AG04449 (cell line): ENCODE results near the gene JOSD2.
A peak's percentile ranks its signal among the peaks of the same experiment; 100 is the strongest.

ENCODE experiments used
- CTCF ChIA-PET: fragments of 350-600 bp; formaldehyde crosslinking; extraction: SDS; loops from one replicate; lab custom pipeline; 2021; ENCODE audit warnings: antibody characterized with exemption; lab: Yijun Ruan, JAX
- POLR2A ChIA-PET: fragments of 400-600, 350-600 bp; formaldehyde crosslinking; extraction: SDS; loops from one replicate; lab custom pipeline; 2020; ENCODE audit warnings: antibody characterized with exemption, inconsistent platforms; lab: Yijun Ruan, JAX
- DNase-seq: peaks from one replicate; pipeline ENCODE4 v3.0.0-alpha.2; 2010; ENCODE audit warnings: low read depth, low spot score
- H3K4me3 ChIP-seq: 2 replicates; pipeline ENCODE4 v1.5.1; 2011; ENCODE audit warnings: low read depth, mild to moderate bottlenecking, control low read depth, low read length
- TF ChIP-seq, protein P1 (sequence below): IDR thresholded peaks from one replicate; pipeline ENCODE4 v1.5.1; 2011; ENCODE audit warnings: mild to moderate bottlenecking, moderate library complexity, low read length, control low read depth, inconsistent platforms; ENCODE audit not compliant: insufficient read depth; ENCODE audit errors: missing control alignments

Gene JOSD2

DNA sequence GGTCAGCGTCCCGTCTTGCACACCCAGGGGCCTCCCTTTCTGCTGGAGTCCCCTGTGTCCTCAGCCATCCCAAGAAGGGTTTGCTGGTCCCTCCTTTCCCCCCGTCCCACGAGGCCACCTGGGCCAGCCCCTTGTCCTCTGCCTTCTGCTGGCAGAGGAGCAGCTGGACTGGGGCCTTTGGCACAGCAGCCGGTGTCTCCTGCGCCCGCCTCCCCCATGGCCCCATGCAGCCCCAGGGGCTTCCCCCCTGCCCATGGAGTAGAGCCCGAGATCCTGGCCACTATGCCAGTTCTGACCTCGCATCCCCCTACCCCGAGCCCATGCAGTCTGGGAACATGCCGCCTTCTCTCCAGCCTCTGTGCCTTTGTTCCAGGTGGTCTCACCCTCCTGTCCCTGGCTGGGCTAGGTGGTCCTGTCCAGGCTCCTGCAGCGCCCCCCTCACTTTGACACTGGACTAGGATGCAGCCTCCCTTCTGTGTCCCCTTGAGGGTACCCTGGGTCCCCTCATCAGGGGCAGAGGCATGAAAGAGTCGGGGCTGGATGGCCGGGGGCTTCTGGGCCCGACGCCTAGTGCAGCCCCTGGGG, 28.6 kb downstream of the JOSD2 start:
- POLR2A ChIA-PET, result no interaction called here
- no peak for DNase-seq
- CTCF ChIA-PET, result no interaction called here
- TF ChIP-seq, protein P1, sequence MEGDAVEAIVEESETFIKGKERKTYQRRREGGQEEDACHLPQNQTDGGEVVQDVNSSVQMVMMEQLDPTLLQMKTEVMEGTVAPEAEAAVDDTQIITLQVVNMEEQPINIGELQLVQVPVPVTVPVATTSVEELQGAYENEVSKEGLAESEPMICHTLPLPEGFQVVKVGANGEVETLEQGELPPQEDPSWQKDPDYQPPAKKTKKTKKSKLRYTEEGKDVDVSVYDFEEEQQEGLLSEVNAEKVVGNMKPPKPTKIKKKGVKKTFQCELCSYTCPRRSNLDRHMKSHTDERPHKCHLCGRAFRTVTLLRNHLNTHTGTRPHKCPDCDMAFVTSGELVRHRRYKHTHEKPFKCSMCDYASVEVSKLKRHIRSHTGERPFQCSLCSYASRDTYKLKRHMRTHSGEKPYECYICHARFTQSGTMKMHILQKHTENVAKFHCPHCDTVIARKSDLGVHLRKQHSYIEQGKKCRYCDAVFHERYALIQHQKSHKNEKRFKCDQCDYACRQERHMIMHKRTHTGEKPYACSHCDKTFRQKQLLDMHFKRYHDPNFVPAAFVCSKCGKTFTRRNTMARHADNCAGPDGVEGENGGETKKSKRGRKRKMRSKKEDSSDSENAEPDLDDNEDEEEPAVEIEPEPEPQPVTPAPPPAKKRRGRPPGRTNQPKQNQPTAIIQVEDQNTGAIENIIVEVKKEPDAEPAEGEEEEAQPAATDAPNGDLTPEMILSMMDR, result no peak
- no peak overlapping the region for H3K4me3 ChIP-seq

DNA sequence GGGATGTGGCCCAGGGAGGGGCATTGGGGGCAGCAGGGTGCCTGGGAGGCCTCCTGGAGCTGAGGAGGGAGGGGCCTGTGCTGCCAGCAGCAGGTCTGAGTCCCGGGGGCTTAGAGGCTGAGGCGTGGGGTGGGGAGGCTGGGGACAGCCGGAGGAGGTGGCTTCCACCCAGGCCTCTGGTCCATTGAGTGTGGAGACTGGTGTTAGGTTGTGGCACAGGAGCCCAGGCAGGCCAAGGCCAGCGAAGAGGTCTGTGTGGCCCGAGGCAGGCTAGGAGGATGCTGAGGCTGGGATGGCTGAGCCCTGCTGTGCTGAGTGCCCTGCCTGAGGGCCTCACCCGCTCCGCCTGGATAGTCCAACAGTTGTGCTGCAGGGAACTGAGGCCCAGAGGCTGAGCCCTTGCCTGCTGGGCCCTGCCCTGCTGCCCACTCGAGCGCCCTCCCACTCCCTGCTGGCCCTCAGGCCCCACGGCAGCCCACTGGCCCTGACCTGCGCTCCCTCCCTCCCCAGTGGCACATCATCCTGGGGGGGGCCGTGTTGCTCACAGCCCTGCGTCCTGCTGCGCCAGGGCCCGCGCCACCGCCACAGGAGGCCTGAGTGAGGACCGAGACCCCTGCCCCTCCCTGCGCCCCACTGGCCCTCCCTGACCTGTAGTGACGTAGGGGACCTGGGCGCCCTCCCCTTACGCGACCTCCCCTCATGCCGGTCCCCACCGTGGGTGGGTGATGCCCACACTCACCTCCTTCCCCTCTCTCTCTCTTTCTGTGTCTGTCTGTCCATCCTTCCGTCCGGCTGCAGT, 29.4 kb downstream of the JOSD2 start:
- no peak for DNase-seq
- no peak overlapping the region for H3K4me3 ChIP-seq
- POLR2A ChIA-PET, result interaction anchor here (0.6 kb wide), 1 partner anchor 182 kb away, joined by 3 read pairs; no protein-coding TSS in a partner anchor
- CTCF ChIA-PET, result interaction anchor here (1.0 kb wide), 1 partner anchor 113 kb away, joined by 3 read pairs; no protein-coding TSS in a partner anchor
- TF ChIP-seq, protein P1, result no peak

DNA sequence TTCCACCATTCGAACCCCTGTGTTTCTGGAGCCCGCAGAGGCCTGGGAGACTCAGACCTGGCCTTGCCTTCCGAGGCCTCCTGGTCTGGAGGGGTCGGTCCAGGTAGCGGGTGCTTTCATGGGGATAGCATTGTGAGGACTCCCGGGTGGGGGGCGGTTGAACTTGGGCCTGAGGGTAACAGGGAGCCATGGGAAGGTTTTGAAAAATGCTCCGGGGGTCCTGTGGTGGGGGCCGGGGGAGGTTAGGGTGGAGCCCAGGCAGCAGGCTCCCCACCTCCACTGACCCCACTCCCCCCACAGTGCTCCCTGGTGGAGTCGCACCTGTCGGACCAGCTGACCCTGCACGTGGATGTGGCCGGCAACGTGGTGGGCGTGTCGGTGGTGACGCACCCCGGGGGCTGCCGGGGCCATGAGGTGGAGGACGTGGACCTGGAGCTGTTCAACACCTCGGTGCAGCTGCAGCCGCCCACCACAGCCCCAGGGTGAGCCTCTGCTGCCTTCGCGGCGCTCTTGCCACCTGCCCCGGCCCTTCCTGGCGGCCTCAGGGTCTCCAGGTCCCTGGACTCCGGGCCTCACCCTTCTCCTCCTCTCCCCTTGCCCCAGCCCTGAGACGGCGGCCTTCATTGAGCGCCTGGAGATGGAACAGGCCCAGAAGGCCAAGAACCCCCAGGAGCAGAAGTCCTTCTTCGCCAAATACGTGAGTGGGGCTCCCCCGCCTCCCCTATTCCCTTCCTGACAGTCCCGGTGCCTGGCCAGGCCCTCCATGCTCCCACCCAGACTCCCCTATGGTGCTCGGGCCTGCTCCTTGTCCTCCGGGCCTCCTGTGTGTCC, 30.5 kb downstream of the JOSD2 start:
- no peak overlapping the region for H3K4me3 ChIP-seq
- POLR2A ChIA-PET, result interaction anchor here (0.6 kb wide), 1 partner anchor 183 kb away, joined by 3 read pairs; no protein-coding TSS in a partner anchor
- CTCF ChIA-PET, result interaction anchor here (1.0 to 2.6 kb wide), 3 partner anchors 75 to 112 kb away, joined by 3 to 25 read pairs (median 6); no protein-coding TSS in a partner anchor
- DNase-seq, result no peak
- TF ChIP-seq, protein P1, result no peak

DNA sequence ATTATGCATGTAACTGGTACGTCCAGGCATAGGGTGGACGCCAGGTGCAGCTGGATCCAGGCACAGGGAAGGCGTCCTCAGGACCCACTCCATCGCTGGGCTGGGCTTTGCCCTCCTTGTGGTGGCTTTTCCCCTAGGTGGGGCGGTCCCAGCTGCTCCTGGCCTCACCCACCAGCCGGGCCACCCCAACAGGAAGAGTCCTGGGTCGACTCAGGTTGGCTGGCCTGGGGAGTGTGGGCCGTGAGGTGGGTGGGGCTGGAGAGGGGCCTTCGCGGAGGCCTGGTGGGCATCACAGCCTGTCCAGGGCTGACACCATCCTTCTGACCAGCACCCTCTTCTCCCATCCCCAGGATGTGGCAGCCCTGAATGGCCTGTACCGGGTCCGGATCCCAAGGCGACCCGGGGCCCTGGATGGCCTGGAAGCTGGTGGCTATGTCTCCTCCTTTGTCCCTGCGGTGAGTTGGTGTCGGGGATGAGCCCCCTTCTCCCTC, 31.2 kb downstream of the JOSD2 start:
- CTCF ChIA-PET, result interaction anchor here (1.3 to 2.6 kb wide), 4 partner anchors 76 to 130 kb away, joined by 3 to 25 read pairs (median 10); no protein-coding TSS in a partner anchor
- DNase-seq, result no peak
- POLR2A ChIA-PET, result no interaction called here
- H3K4me3 ChIP-seq, result no peak overlapping the region
- TF ChIP-seq, protein P1, result no peak

DNA sequence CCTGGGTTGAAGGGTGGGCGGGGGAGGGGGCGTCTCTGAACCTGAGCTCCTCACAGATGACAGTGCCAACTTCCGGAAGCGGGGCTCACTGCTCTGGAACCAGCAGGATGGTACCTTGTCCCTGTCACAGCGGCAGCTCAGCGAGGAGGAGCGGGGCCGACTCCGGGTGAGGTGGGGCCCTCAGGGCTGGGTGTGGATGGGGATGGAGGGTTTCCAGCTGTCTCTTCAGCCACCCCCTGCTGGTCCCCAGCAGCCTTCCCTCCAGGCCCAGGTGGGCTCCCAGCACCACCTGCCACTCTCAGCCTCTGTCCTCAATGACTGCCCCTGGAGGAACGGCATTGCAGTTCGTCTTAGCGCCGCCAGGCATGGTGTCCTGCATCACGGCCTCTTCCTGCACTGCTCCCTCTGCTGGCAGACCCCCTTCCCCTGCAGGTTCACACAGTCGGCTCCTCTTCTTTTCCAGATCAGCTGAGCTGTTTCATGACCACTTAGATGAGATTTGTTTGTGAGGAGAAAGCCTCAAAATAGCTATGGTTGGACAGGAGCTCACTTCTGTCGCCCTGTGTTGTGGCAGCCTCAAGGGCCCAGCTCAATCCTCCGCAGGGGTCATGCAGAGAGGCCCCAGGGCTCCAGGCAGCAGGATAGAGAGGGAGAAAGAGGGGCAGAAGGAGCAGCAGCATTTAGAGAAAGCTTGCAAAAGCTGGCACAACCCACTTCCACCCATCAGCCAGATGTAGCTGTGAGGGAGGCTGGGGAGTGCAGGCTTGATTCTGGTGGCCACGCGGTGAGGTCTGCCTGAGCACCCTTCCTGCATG, 31.9 kb downstream of the JOSD2 start:
- POLR2A ChIA-PET, result no interaction called here
- CTCF ChIA-PET, result interaction anchor here (0.6 to 2.6 kb wide), 11 partner anchors 15 to 129 kb away, joined by 3 to 25 read pairs (median 4); partner anchors contain the start of gene JOSD2
- no peak overlapping the region for H3K4me3 ChIP-seq
- TF ChIP-seq, protein P1, result peak; percentile 68
- DNase-seq, result no peak
